Measurements from ENCODE around the gene PSD2.

DNA sequence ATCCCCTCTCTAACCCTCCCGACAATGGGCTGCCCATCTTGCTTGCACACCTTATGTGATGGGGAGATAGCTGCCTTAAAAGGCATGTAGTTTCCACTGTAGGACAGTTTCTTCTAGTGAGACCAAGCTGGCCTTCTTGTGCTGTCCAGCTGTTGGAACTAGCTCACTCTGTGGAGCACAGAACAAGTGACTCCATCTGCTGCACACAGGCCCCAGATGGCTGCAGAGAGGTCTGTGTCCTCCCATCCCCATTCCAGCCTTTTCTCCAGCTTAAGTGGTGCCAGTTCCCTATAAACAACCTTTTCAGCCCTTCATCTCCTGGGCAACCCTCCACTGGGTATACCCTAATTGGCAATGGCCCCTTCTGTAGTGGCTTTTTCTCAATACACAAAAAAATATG is 18.7 kb upstream of the PSD2 start:
- TF ChIP-seq, protein P1, sequence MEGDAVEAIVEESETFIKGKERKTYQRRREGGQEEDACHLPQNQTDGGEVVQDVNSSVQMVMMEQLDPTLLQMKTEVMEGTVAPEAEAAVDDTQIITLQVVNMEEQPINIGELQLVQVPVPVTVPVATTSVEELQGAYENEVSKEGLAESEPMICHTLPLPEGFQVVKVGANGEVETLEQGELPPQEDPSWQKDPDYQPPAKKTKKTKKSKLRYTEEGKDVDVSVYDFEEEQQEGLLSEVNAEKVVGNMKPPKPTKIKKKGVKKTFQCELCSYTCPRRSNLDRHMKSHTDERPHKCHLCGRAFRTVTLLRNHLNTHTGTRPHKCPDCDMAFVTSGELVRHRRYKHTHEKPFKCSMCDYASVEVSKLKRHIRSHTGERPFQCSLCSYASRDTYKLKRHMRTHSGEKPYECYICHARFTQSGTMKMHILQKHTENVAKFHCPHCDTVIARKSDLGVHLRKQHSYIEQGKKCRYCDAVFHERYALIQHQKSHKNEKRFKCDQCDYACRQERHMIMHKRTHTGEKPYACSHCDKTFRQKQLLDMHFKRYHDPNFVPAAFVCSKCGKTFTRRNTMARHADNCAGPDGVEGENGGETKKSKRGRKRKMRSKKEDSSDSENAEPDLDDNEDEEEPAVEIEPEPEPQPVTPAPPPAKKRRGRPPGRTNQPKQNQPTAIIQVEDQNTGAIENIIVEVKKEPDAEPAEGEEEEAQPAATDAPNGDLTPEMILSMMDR (IDR thresholded peaks at IDR 0.05; ENCODE audit: low read depth, low read length, poor library complexity, severe bottlenecking), result no peak
- no peak for TF ChIP-seq EZH2phosphoT487 (IDR thresholded peaks at IDR 0.05; ENCODE audit: borderline replicate concordance, low read length)
